PC-9 (cell line): ENCODE results near the gene TIGD1. TPM values are rescaled to one million over a fixed set of nuclear protein-coding genes. Genes with fewer than 3 reads are reported as not detected.

Source experiments
- BruUV-seq: library from RNA; stranded (reverse); fragments of 400-500 nt; replicated peaks from 2 replicates; lab custom pipeline; 2021; lab: Mats Ljungman, UMichigan
- CTCF ChIA-PET: fragments of 300-600 bp; sonication (Branson Sonifier 250); formaldehyde crosslinking; loops from one replicate; lab custom pipeline; 2022; ENCODE audit warnings: antibody characterized with exemption; lab: Charles Lee
- POLR2A ChIA-PET: fragments of 300-600 bp; sonication (Branson Sonifier 250); formaldehyde crosslinking; loops from one replicate; lab custom pipeline; 2022; ENCODE audit warnings: antibody characterized with exemption; ENCODE audit not compliant: unreplicated experiment; lab: Charles Lee
- DNase-seq, 2 experiments: peaks; one replicate each; pipeline versions ENCODE4 v3.0.0 to v3.0.0-alpha.2; 2015 to 2022; ENCODE audit warnings: mixed read lengths in 1 of 2
- H2AFZ ChIP-seq: fragments of 200-600 bp; sonication (generic); 2 replicates; pipeline ENCODE4 v1.8.1; 2017; ENCODE audit warnings: antibody characterized with exemption
- H3F3A ChIP-seq: fragments of 200-600 bp; sonication (generic); 2 replicates; pipeline ENCODE4 v1.8.1; 2017; ENCODE audit warnings: antibody characterized with exemption, mild to moderate bottlenecking, low read depth; ENCODE audit not compliant: insufficient read depth
- H3K27ac ChIP-seq: fragments of 200-600 bp; sonication (generic); 2 replicates; pipeline ENCODE4 v1.6.1; 2016; ENCODE audit warnings: mixed run types
- H3K27me3 ChIP-seq: fragments of 200-600 bp; sonication (generic); 2 replicates; pipeline ENCODE4 v1.6.1; 2016; ENCODE audit warnings: low read depth, mixed run types; ENCODE audit not compliant: insufficient read depth
- H3K36me3 ChIP-seq: fragments of 200-600 bp; sonication (generic); 2 replicates; pipeline ENCODE4 v1.6.1; 2016; ENCODE audit warnings: low read depth, mixed run types
- H3K4me1 ChIP-seq: fragments of 200-600 bp; sonication (generic); replicated peaks from 2 replicates; pipeline ENCODE4 v1.6.1; 2016; ENCODE audit warnings: mixed run types; ENCODE audit not compliant: insufficient read depth
- H3K4me2 ChIP-seq: fragments of 200-600 bp; sonication (generic); 2 replicates; pipeline ENCODE4 v1.6.1; 2017; ENCODE audit warnings: mixed run types
- H3K4me3 ChIP-seq: fragments of 200-600 bp; sonication (generic); 2 replicates; pipeline ENCODE4 v1.6.1; 2016; ENCODE audit warnings: mixed run types
- H3K79me2 ChIP-seq: fragments of 200-600 bp; sonication (generic); 2 replicates; pipeline ENCODE4 v1.6.1; 2017; ENCODE audit warnings: low read depth, mixed run types
- H3K9me2 ChIP-seq: fragments of 200-600 bp; sonication (generic); 2 replicates; pipeline ENCODE4 v1.8.1; 2017; ENCODE audit warnings: mild to moderate bottlenecking; ENCODE audit not compliant: insufficient read depth
- H3K9me3 ChIP-seq: fragments of 200-600 bp; sonication (generic); 2 replicates; pipeline ENCODE4 v1.8.1; 2016; ENCODE audit warnings: low read depth; ENCODE audit not compliant: insufficient read depth
- H4K20me1 ChIP-seq: fragments of 200-600 bp; sonication (generic); 2 replicates; pipeline ENCODE4 v1.8.1; 2017; ENCODE audit not compliant: insufficient read depth
- EZH2 ChIP-seq: fragments of 200-600 bp; sonication (generic); IDR thresholded peaks from 2 replicates; pipeline ENCODE4 v1.8.0; 2017; ENCODE audit warnings: antibody characterized with exemption, low read depth
- intact Hi-C: fragments of 100-400 bp; cut with micrococcal nuclease; formaldehyde crosslinking; loops from one replicate; pipeline ENCODE4 v1.10.0; 2022; ENCODE audit not compliant: unreplicated experiment
- total RNA-seq: library from RNA; stranded (reverse); gene quantifications from 2 replicates; pipeline ENCODE4 v1.2.3, GENCODE V29; 2021
- TF ChIP-seq, protein P1 (sequence below): fragments of 200-600 bp; sonication (generic); conservative IDR thresholded peaks from 2 replicates; pipeline ENCODE4 v1.6.1; 2017; ENCODE audit warnings: mixed run types, antibody characterized with exemption, mild to moderate bottlenecking, moderate library complexity

The TIGD1 gene
- total RNA-seq, 1 experiment from 2014 or later: 12.7 TPM

DNA sequence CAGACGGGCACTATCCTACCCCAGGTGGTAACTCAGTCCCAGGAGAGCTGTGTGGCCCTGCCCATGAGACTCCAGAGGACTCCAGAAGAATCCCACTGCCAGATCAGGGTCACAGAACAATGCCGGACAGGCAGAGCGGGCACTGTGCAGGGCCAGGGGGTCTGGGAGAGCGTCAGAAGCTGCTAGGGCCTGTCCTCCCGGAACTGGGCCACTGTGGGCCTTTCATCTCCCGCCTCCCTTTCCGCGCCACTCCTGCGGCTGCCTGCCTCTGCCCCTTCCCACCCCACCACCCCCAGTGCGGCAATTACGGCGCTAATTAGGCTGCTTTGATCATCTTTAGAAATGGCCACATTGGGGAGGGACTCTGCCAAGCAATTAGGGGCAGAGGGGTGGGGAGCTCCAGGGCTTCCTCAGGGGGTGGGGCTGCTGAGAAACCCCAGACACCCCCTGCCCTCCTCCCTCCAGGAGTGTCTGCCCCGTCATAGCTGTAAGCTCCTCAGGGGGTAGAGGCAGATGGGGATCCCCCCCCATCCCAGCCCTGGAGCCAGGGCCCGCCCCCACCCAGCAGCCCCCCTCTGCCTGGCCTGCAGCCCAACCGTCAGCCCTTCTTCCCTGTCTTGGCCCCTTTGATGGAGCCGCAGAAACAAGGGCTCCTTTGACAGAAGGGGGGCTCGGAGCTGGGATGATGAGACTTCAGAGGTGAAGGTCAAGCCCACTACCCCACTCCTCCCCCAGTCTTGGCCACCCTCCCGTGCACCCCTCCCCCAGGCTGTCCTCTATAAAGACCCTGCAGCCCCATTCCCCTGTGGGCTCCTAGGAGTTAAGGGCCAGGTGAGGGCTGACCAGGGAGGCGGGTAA, 30.5 kb downstream of the TIGD1 start, which contains the start of gene PRSS56:
TSS of gene PRSS56 (plus strand) at position 808 of the 858 bp plus-strand sequence. CDS start 211 bp downstream, outside the sequence.
- Histone ChIP-seq H2AFZ (no peak within 1 kb of the TSS), H3K9me3 (no peaks in the 10 kb centered on the region), H3K9me2 (no peaks in the 10 kb centered on the region), H3K27ac (no peak within 1 kb of the TSS), H3K79me2 (no peaks in the 10 kb centered on the region), H3K4me2 (no peak within 1 kb of the TSS), H4K20me1 (no peaks in the 10 kb centered on the region), H3K27me3 (peaks cover 55% of the 10 kb centered on the region), H3K36me3 (no peaks in the 10 kb centered on the region), H3K4me1 (no peaks in the 10 kb centered on the region), H3K4me3 (no peak within 1 kb of the TSS), H3F3A (no peaks in the 10 kb centered on the region)
- intact Hi-C loops: loop anchor here (10.0 kb wide), 2 partner anchors 195 to 615 kb away; no protein-coding TSS in a partner anchor
- ChIA-PET CTCF (no interaction called here), POLR2A (interaction anchor here (0.5 kb wide), 1 partner anchor 794 kb away, joined by 4 read pairs; no protein-coding TSS in a partner anchor)
- no peak for TF ChIP-seq EZH2
- TF ChIP-seq, protein P1, sequence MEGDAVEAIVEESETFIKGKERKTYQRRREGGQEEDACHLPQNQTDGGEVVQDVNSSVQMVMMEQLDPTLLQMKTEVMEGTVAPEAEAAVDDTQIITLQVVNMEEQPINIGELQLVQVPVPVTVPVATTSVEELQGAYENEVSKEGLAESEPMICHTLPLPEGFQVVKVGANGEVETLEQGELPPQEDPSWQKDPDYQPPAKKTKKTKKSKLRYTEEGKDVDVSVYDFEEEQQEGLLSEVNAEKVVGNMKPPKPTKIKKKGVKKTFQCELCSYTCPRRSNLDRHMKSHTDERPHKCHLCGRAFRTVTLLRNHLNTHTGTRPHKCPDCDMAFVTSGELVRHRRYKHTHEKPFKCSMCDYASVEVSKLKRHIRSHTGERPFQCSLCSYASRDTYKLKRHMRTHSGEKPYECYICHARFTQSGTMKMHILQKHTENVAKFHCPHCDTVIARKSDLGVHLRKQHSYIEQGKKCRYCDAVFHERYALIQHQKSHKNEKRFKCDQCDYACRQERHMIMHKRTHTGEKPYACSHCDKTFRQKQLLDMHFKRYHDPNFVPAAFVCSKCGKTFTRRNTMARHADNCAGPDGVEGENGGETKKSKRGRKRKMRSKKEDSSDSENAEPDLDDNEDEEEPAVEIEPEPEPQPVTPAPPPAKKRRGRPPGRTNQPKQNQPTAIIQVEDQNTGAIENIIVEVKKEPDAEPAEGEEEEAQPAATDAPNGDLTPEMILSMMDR: no peak
- BruUV-seq: no TSS peak
- no peak for DNase-seq

DNA sequence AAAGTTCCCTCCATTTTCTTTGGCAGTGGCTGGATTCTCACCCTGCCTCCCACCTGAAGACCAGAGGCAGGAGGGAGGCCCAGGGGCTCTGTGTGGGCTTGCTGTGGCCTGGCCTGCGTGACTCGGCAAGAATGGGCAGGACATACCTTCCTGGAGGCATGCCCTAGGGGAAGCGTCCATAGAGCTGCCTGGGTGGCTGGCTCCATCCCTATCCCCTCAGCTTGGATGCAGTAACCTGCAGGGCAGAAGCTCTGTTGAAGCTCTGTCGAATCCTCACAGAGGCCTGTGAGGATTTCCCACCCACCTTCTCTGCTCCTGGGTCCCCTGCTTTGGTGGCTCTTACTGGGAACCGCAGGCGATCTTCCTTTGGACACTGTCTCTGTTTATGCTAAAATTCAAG, 31.5 kb downstream of the TIGD1 start:
- no peak overlapping the region for H3K4me2 ChIP-seq
- no peaks in the 10 kb centered on the region for H3F3A ChIP-seq
- H3K4me1 ChIP-seq: no peaks in the 10 kb centered on the region
- no peak overlapping the region for H3K27ac ChIP-seq
- H3K36me3 ChIP-seq: no peaks in the 10 kb centered on the region
- peaks cover 51% of the 10 kb centered on the region for H3K27me3 ChIP-seq
- H3K4me3 ChIP-seq: no peak overlapping the region
- no peaks in the 10 kb centered on the region for H3K9me2 ChIP-seq
- intact Hi-C loops: no loop called here
- ChIA-PET POLR2A (interaction anchor here (0.5 kb wide), 1 partner anchor 793 kb away, joined by 4 read pairs; no protein-coding TSS in a partner anchor), CTCF (no interaction called here)
- BruUV-seq: no TSS peak
- TF ChIP-seq, protein P1: no peak
- TF ChIP-seq EZH2: no peak
- no peaks in the 10 kb centered on the region for H3K79me2 ChIP-seq
- no peaks in the 10 kb centered on the region for H4K20me1 ChIP-seq
- no peak for DNase-seq
- H2AFZ ChIP-seq: no peak overlapping the region
- no peaks in the 10 kb centered on the region for H3K9me3 ChIP-seq

DNA sequence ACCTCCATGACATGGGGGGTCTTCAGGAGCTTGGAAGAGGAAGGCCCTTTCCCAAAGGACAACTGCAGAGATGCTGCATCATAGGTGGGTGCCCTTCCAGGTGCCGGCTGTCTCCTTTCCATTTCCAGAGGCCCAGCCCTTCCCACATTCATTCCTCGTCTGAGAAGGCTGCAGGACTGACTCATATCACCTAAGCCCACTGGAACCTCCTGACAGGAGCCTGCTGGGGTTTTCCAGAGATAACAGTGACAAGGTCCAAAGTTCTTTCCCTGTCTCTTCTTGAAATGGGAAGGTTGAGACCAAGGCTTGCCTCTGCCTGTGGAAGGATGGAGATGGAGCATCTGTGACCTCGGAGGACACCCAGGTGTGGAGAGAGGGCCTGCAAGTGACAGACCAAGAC, 33.8 kb downstream of the TIGD1 start:
- no TSS peak for BruUV-seq
- DNase-seq: no peak
- H4K20me1 ChIP-seq: no peaks in the 10 kb centered on the region
- H3K9me3 ChIP-seq: no peaks in the 10 kb centered on the region
- no peak for TF ChIP-seq EZH2
- no peak overlapping the region for H2AFZ ChIP-seq
- H3F3A ChIP-seq: no peaks in the 10 kb centered on the region
- CTCF ChIA-PET: no interaction called here
- POLR2A ChIA-PET: no interaction called here
- H3K4me1 ChIP-seq: no peaks in the 10 kb centered on the region
- H3K9me2 ChIP-seq: no peaks in the 10 kb centered on the region
- H3K4me3 ChIP-seq: no peak overlapping the region
- no peak overlapping the region for H3K4me2 ChIP-seq
- H3K36me3 ChIP-seq: no peaks in the 10 kb centered on the region
- H3K79me2 ChIP-seq: no peaks in the 10 kb centered on the region
- intact Hi-C loops: no loop called here
- no peak overlapping the region for H3K27ac ChIP-seq
- H3K27me3 ChIP-seq: peaks cover 31% of the 10 kb centered on the region
